ENCODE results near the gene KIF26B.

The KIF26B gene

DNA sequence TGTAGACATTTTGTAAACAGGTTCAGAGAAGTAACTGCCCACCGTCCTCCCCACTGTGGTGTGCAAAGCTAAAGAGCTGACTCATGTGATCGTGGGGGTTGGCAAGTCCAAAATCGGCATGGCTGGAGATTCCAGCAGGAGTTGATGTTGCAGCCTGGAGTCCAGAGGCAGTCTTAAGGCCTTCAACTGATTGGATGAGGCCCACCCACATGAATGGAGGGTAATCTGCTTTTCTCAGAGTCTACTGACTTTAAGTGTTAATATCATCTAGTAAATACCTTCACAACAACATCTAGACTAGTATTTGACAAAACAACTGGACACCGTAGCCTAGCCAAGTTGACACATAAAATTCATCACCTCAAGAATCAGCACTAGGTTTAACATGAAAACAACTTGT lies 281.6 kb downstream of the KIF26B start:
- Histone ChIP-seq H4K20me1 (ENCODE audit: low read depth, low read length) (no peaks in the 10 kb centered on the region), H3K27me3 (ENCODE audit: low read length) (no peaks in the 10 kb centered on the region)
- no peak for TF ChIP-seq CTCF (IDR thresholded peaks at IDR 0.05; ENCODE audit: insufficient read depth, low read length, poor library complexity, severe bottlenecking)
- TF ChIP-seq EZH2phosphoT487 (conservative IDR thresholded peaks at IDR 0.05; ENCODE audit: low read length) = no peak

GRCh38 chr1:245437369-245438062 lies 282.7 kb downstream of the KIF26B start:
- H3K36me3 ChIP-seq (ENCODE audit: low read length) = no peaks in the 10 kb centered on the region
- no peaks in the 10 kb centered on the region for H3K79me2 ChIP-seq (ENCODE audit: insufficient read depth, low read length)
- no peak overlapping the region for H2AFZ ChIP-seq (ENCODE audit: low read depth, low read length, severe bottlenecking)
- no peaks in the 10 kb centered on the region for H3K9me3 ChIP-seq (ENCODE audit: insufficient read depth, low read length)
- no peaks in the 10 kb centered on the region for H3K27me3 ChIP-seq (ENCODE audit: low read length)
- no peak for TF ChIP-seq CTCF (IDR thresholded peaks at IDR 0.05; ENCODE audit: insufficient read depth, low read length, poor library complexity, severe bottlenecking)
- no peak for TF ChIP-seq EZH2phosphoT487 (conservative IDR thresholded peaks at IDR 0.05; ENCODE audit: low read length)
- H3K4me3 ChIP-seq (ENCODE audit: insufficient read depth, low read length, poor library complexity, severe bottlenecking) = no peak overlapping the region
- no peak overlapping the region for H3K4me2 ChIP-seq (ENCODE audit: low read depth, low read length, poor library complexity, severe bottlenecking)
- H3K9me2 ChIP-seq (replicated peaks; ENCODE audit: insufficient read depth, low read length) = no peaks in the 10 kb centered on the region
- H4K20me1 ChIP-seq (ENCODE audit: low read depth, low read length) = no peaks in the 10 kb centered on the region
- no peaks in the 10 kb centered on the region for H3F3A ChIP-seq (ENCODE audit: insufficient read depth)
- H3K27ac ChIP-seq (ENCODE audit: low read depth, low read length) = no peak overlapping the region
- no peak overlapping the region for H3K9ac ChIP-seq (ENCODE audit: low read length)

More for the DNA sequence above, 281.6 kb downstream of the KIF26B start:
- Histone ChIP-seq H2AFZ (ENCODE audit: low read depth, low read length, severe bottlenecking) (no peak overlapping the region), H3K36me3 (ENCODE audit: low read length) (no peaks in the 10 kb centered on the region), H3K9me3 (ENCODE audit: insufficient read depth, low read length) (no peaks in the 10 kb centered on the region), H3K4me2 (ENCODE audit: low read depth, low read length, poor library complexity, severe bottlenecking) (no peak overlapping the region), H3K27ac (ENCODE audit: low read depth, low read length) (no peak overlapping the region), H3K9me2 (replicated peaks; ENCODE audit: insufficient read depth, low read length) (no peaks in the 10 kb centered on the region), H3F3A (ENCODE audit: insufficient read depth) (no peaks in the 10 kb centered on the region), H3K79me2 (ENCODE audit: insufficient read depth, low read length) (no peaks in the 10 kb centered on the region), H3K4me3 (ENCODE audit: insufficient read depth, low read length, poor library complexity, severe bottlenecking) (no peak overlapping the region), H3K9ac (ENCODE audit: low read length) (no peak overlapping the region)

- H3K27ac ChIP-seq (ENCODE audit: low read depth, low read length) = no peak overlapping the region
- no peaks in the 10 kb centered on the region for H3K27me3 ChIP-seq (ENCODE audit: low read length)
- H3K9me3 ChIP-seq (ENCODE audit: insufficient read depth, low read length) = no peaks in the 10 kb centered on the region
Measured at GRCh38 chr1:245440922-245441321, 286.1 kb downstream of the KIF26B start.

More at GRCh38 chr1:245440922-245441321, 286.1 kb downstream of the KIF26B start:
- no peak overlapping the region for H3K4me2 ChIP-seq (ENCODE audit: low read depth, low read length, poor library complexity, severe bottlenecking)
- H3K9me2 ChIP-seq (replicated peaks; ENCODE audit: insufficient read depth, low read length) = no peaks in the 10 kb centered on the region
- no peak overlapping the region for H3K9ac ChIP-seq (ENCODE audit: low read length)
- H3F3A ChIP-seq (ENCODE audit: insufficient read depth) = no peaks in the 10 kb centered on the region
- no peaks in the 10 kb centered on the region for H3K36me3 ChIP-seq (ENCODE audit: low read length)
- H3K4me3 ChIP-seq (ENCODE audit: insufficient read depth, low read length, poor library complexity, severe bottlenecking) = no peak overlapping the region
- no peaks in the 10 kb centered on the region for H4K20me1 ChIP-seq (ENCODE audit: low read depth, low read length)
- H2AFZ ChIP-seq (ENCODE audit: low read depth, low read length, severe bottlenecking) = no peak overlapping the region
- TF ChIP-seq EZH2phosphoT487 (conservative IDR thresholded peaks at IDR 0.05; ENCODE audit: low read length) (no peak), CTCF (IDR thresholded peaks at IDR 0.05; ENCODE audit: insufficient read depth, low read length, poor library complexity, severe bottlenecking) (no peak)
- H3K79me2 ChIP-seq (ENCODE audit: insufficient read depth, low read length) = no peaks in the 10 kb centered on the region

Measured in SU-DHL-6 (cell line).